Measurements from ENCODE around the gene AASDH.

The AASDH gene

GRCh38 chr4:56408978-56409377, 21.7 kb upstream of the AASDH start:
- no peak overlapping the region for H2BK5ac ChIP-seq (ENCODE audit: low read length)
- no peaks in the 10 kb centered on the region for H3K27me3 ChIP-seq (ENCODE audit: insufficient read depth, low read length, poor library complexity)
- peaks cover 1% of the 10 kb centered on the region for H3K79me1 ChIP-seq (ENCODE audit: low read length)
- no peak overlapping the region for H3K27ac ChIP-seq (ENCODE audit: low read depth, low read length)
- no peak overlapping the region for H4K8ac ChIP-seq (ENCODE audit: low read depth, low read length)
- no peak overlapping the region for H3K23ac ChIP-seq (ENCODE audit: low read length)
- no peak overlapping the region for H3K4me2 ChIP-seq (ENCODE audit: low read length)
- no peak overlapping the region for H2AK5ac ChIP-seq (ENCODE audit: low read length)
- no peak overlapping the region for H3K4ac ChIP-seq (ENCODE audit: low read depth, low read length)
- no peaks in the 10 kb centered on the region for H3K36me3 ChIP-seq (ENCODE audit: control insufficient read depth, insufficient read depth, low read length)
- peaks cover 24% of the 10 kb centered on the region for H3K79me2 ChIP-seq (ENCODE audit: control insufficient read depth, insufficient read depth, low read length)
- no peak overlapping the region for H2BK15ac ChIP-seq (replicated peaks; ENCODE audit: low read depth)
- no peak for DNase-seq
- no peak overlapping the region for H3K18ac ChIP-seq (ENCODE audit: low read length)
- H3K9ac ChIP-seq (ENCODE audit: low read length): no peak overlapping the region
- WGBS (ENCODE audit: extremely low coverage, insufficient coverage, low lambda C conversion rate): no CpG with 5 or more reads among the region's 2 CpGs
- no peak overlapping the region for H2BK120ac ChIP-seq (ENCODE audit: low read depth, low read length)
- no peak overlapping the region for H3K4me3 ChIP-seq (ENCODE audit: low read length)
- no peaks in the 10 kb centered on the region for H3K4me1 ChIP-seq (ENCODE audit: control insufficient read depth, low read depth, low read length)
- H3K56ac ChIP-seq (ENCODE audit: low read length): no peak overlapping the region
- no peak overlapping the region for H4K5ac ChIP-seq (ENCODE audit: low read length)

- H3K4me1 ChIP-seq (ENCODE audit: control insufficient read depth, low read depth, low read length): no peaks in the 10 kb centered on the region
- no peak for DNase-seq
- no peak overlapping the region for H3K27ac ChIP-seq (ENCODE audit: low read depth, low read length)
- no peak overlapping the region for H4K8ac ChIP-seq (ENCODE audit: low read depth, low read length)
- H3K79me2 ChIP-seq (ENCODE audit: control insufficient read depth, insufficient read depth, low read length): peaks cover 12% of the 10 kb centered on the region
- H3K27me3 ChIP-seq (ENCODE audit: insufficient read depth, low read length, poor library complexity): no peaks in the 10 kb centered on the region
- no peak overlapping the region for H3K9ac ChIP-seq (ENCODE audit: low read length)
- no CpG with 5 or more reads among the region's 4 CpGs for WGBS (ENCODE audit: extremely low coverage, insufficient coverage, low lambda C conversion rate)
- no peak overlapping the region for H3K23ac ChIP-seq (ENCODE audit: low read length)
- no peak overlapping the region for H3K56ac ChIP-seq (ENCODE audit: low read length)
- no peak overlapping the region for H2AK5ac ChIP-seq (ENCODE audit: low read length)
- no peak overlapping the region for H3K4ac ChIP-seq (ENCODE audit: low read depth, low read length)
- H2BK5ac ChIP-seq (ENCODE audit: low read length): no peak overlapping the region
- H3K18ac ChIP-seq (ENCODE audit: low read length): no peak overlapping the region
- H2BK15ac ChIP-seq (replicated peaks; ENCODE audit: low read depth): no peak overlapping the region
- H2BK120ac ChIP-seq (ENCODE audit: low read depth, low read length): no peak overlapping the region
- no peak overlapping the region for H4K5ac ChIP-seq (ENCODE audit: low read length)
- H3K36me3 ChIP-seq (ENCODE audit: control insufficient read depth, insufficient read depth, low read length): no peaks in the 10 kb centered on the region
- H3K4me2 ChIP-seq (ENCODE audit: low read length): no peak overlapping the region
- H3K79me1 ChIP-seq (ENCODE audit: low read length): peaks cover 1% of the 10 kb centered on the region
- H3K4me3 ChIP-seq (ENCODE audit: low read length): no peak overlapping the region
Observed at GRCh38 chr4:56406151-56406550, 18.9 kb upstream of the AASDH start.

DNA sequence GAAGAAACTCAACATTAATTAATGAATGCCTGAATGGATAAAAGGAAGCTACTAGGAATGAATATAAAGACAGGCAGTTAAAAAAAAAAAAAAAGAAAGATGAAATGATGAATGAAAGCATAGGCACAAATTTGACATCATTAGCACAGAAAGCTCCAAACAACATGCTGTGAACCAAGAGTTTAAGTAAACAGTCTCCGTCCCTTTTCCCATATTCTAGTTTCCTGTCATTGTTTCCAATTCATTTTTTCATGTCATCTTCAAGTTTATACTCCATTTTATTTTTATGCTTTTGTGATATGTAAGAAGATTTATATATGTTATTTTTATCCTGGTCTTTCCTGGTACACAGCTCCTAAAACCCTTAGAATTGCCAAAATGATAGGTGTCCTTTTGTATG, 17.7 kb upstream of the AASDH start:
- Histone ChIP-seq H3K9ac (ENCODE audit: low read length) (no peak overlapping the region), H3K4ac (ENCODE audit: low read depth, low read length) (no peak overlapping the region), H3K4me2 (ENCODE audit: low read length) (no peak overlapping the region), H3K4me3 (ENCODE audit: low read length) (no peak overlapping the region), H3K4me1 (ENCODE audit: control insufficient read depth, low read depth, low read length) (no peaks in the 10 kb centered on the region), H3K18ac (ENCODE audit: low read length) (no peak overlapping the region), H3K56ac (ENCODE audit: low read length) (no peak overlapping the region), H4K8ac (ENCODE audit: low read depth, low read length) (no peak overlapping the region), H3K36me3 (ENCODE audit: control insufficient read depth, insufficient read depth, low read length) (no peaks in the 10 kb centered on the region), H3K27ac (ENCODE audit: low read depth, low read length) (no peak overlapping the region), H3K27me3 (ENCODE audit: insufficient read depth, low read length, poor library complexity) (no peaks in the 10 kb centered on the region), H4K5ac (ENCODE audit: low read length) (no peak overlapping the region), H2BK15ac (replicated peaks; ENCODE audit: low read depth) (no peak overlapping the region), H3K79me2 (ENCODE audit: control insufficient read depth, insufficient read depth, low read length) (peaks cover 9% of the 10 kb centered on the region), H2BK120ac (ENCODE audit: low read depth, low read length) (no peak overlapping the region), H2BK5ac (ENCODE audit: low read length) (no peak overlapping the region), H2AK5ac (ENCODE audit: low read length) (no peak overlapping the region), H3K79me1 (ENCODE audit: low read length) (peaks cover 1% of the 10 kb centered on the region), H3K23ac (ENCODE audit: low read length) (no peak overlapping the region)
- WGBS (ENCODE audit: extremely low coverage, insufficient coverage, low lambda C conversion rate): no CpG with 5 or more reads among the region's 1 CpG
- DNase-seq: no peak

GRCh38 chr4:56400560-56400959, 13.3 kb upstream of the AASDH start:
- Histone ChIP-seq H3K79me1 (ENCODE audit: low read length) (no peaks in the 10 kb centered on the region), H3K4me1 (ENCODE audit: control insufficient read depth, low read depth, low read length) (no peaks in the 10 kb centered on the region), H3K23ac (ENCODE audit: low read length) (no peak overlapping the region), H4K5ac (ENCODE audit: low read length) (no peak overlapping the region), H2BK120ac (ENCODE audit: low read depth, low read length) (no peak overlapping the region), H3K27me3 (ENCODE audit: insufficient read depth, low read length, poor library complexity) (no peaks in the 10 kb centered on the region), H3K56ac (ENCODE audit: low read length) (no peak overlapping the region), H3K4me2 (ENCODE audit: low read length) (no peak overlapping the region), H3K9ac (ENCODE audit: low read length) (no peak overlapping the region), H3K36me3 (ENCODE audit: control insufficient read depth, insufficient read depth, low read length) (no peaks in the 10 kb centered on the region), H4K8ac (ENCODE audit: low read depth, low read length) (no peak overlapping the region), H3K4ac (ENCODE audit: low read depth, low read length) (no peak overlapping the region), H2BK5ac (ENCODE audit: low read length) (no peak overlapping the region), H2AK5ac (ENCODE audit: low read length) (no peak overlapping the region), H2BK15ac (replicated peaks; ENCODE audit: low read depth) (no peak overlapping the region), H3K27ac (ENCODE audit: low read depth, low read length) (no peak overlapping the region), H3K4me3 (ENCODE audit: low read length) (no peak overlapping the region), H3K79me2 (ENCODE audit: control insufficient read depth, insufficient read depth, low read length) (no peaks in the 10 kb centered on the region), H3K18ac (ENCODE audit: low read length) (no peak overlapping the region)
- DNase-seq: no peak
- no CpG with 5 or more reads among the region's 6 CpGs for WGBS (ENCODE audit: extremely low coverage, insufficient coverage, low lambda C conversion rate)

GRCh38 chr4:56391270-56391669, 4.0 kb upstream of the AASDH start:
- Histone ChIP-seq H3K4me2 (ENCODE audit: low read length) (no peak overlapping the region), H4K5ac (ENCODE audit: low read length) (no peak overlapping the region), H3K18ac (ENCODE audit: low read length) (no peak overlapping the region), H3K36me3 (ENCODE audit: control insufficient read depth, insufficient read depth, low read length) (no peaks in the 10 kb centered on the region), H3K9ac (ENCODE audit: low read length) (no peak overlapping the region), H3K27me3 (ENCODE audit: insufficient read depth, low read length, poor library complexity) (no peaks in the 10 kb centered on the region), H3K4me1 (ENCODE audit: control insufficient read depth, low read depth, low read length) (peaks cover 2% of the 10 kb centered on the region), H3K27ac (ENCODE audit: low read depth, low read length) (no peak overlapping the region), H2BK5ac (ENCODE audit: low read length) (no peak overlapping the region), H3K4me3 (ENCODE audit: low read length) (no peak overlapping the region), H3K79me2 (ENCODE audit: control insufficient read depth, insufficient read depth, low read length) (no peaks in the 10 kb centered on the region), H3K79me1 (ENCODE audit: low read length) (no peaks in the 10 kb centered on the region), H4K8ac (ENCODE audit: low read depth, low read length) (no peak overlapping the region), H3K56ac (ENCODE audit: low read length) (no peak overlapping the region), H3K4ac (ENCODE audit: low read depth, low read length) (no peak overlapping the region), H2AK5ac (ENCODE audit: low read length) (no peak overlapping the region), H2BK120ac (ENCODE audit: low read depth, low read length) (no peak overlapping the region), H3K23ac (ENCODE audit: low read length) (no peak overlapping the region), H2BK15ac (replicated peaks; ENCODE audit: low read depth) (no peak overlapping the region)
- no peak for DNase-seq
- no CpG with 5 or more reads among the region's 8 CpGs for WGBS (ENCODE audit: extremely low coverage, insufficient coverage, low lambda C conversion rate)

DNA sequence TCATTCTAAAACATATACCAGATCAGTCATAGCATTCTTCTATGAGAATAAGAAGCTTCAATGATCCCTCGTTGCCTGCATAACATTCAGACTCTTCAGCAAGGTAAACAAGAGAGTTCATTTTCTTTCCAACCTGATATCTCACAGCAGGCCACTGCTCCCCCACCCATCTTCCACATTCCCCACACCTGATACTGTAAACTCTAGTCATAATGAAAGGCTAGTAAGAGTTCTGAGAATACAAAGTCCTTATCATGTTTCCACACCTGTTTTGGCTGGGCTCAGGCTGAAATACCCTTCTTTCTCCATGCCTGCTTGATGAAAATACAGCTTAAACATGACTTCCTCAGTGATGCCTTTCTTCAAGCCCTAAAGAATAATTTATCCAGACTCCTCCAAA, 2.3 kb upstream of the AASDH start:
- Histone ChIP-seq H2BK15ac (replicated peaks; ENCODE audit: low read depth) (no peak overlapping the region), H3K56ac (ENCODE audit: low read length) (no peak overlapping the region), H3K4me2 (ENCODE audit: low read length) (no peak overlapping the region), H3K27me3 (ENCODE audit: insufficient read depth, low read length, poor library complexity) (no peaks in the 10 kb centered on the region), H3K79me2 (ENCODE audit: control insufficient read depth, insufficient read depth, low read length) (no peaks in the 10 kb centered on the region), H3K4ac (ENCODE audit: low read depth, low read length) (no peak overlapping the region), H3K4me3 (ENCODE audit: low read length) (no peak overlapping the region), H4K8ac (ENCODE audit: low read depth, low read length) (no peak overlapping the region), H3K23ac (ENCODE audit: low read length) (no peak overlapping the region), H3K27ac (ENCODE audit: low read depth, low read length) (no peak overlapping the region), H3K4me1 (ENCODE audit: control insufficient read depth, low read depth, low read length) (peaks cover 2% of the 10 kb centered on the region), H3K36me3 (ENCODE audit: control insufficient read depth, insufficient read depth, low read length) (no peaks in the 10 kb centered on the region), H2BK5ac (ENCODE audit: low read length) (no peak overlapping the region), H4K5ac (ENCODE audit: low read length) (no peak overlapping the region), H3K9ac (ENCODE audit: low read length) (no peak overlapping the region), H3K79me1 (ENCODE audit: low read length) (no peaks in the 10 kb centered on the region), H3K18ac (ENCODE audit: low read length) (no peak overlapping the region), H2BK120ac (ENCODE audit: low read depth, low read length) (no peak overlapping the region), H2AK5ac (ENCODE audit: low read length) (no peak overlapping the region)
- peak; percentile 50 for DNase-seq
- no CpG with 5 or more reads among the region's 1 CpG for WGBS (ENCODE audit: extremely low coverage, insufficient coverage, low lambda C conversion rate)
